Renal cortical epithelial cell (primary cell): Measurements from ENCODE around the gene DLG2. TPM values are rescaled to one million over a fixed set of nuclear protein-coding genes. Genes with fewer than 3 reads are reported as not detected.

ENCODE experiments used
- DNase-seq: peaks from one replicate; pipeline ENCODE4 v3.0.0-alpha.2; 2011; ENCODE audit warnings: low read depth
- total RNA-seq: library from RNA; depleted of rRNA; stranded (reverse); fragments of >200 nt; gene quantifications from 2 replicates; pipeline ENCODE4 v1.2.3, GENCODE V29; 2014

Gene DLG2
- total RNA-seq, 1 donor from 2014 or later, result 0.85 TPM

DNA sequence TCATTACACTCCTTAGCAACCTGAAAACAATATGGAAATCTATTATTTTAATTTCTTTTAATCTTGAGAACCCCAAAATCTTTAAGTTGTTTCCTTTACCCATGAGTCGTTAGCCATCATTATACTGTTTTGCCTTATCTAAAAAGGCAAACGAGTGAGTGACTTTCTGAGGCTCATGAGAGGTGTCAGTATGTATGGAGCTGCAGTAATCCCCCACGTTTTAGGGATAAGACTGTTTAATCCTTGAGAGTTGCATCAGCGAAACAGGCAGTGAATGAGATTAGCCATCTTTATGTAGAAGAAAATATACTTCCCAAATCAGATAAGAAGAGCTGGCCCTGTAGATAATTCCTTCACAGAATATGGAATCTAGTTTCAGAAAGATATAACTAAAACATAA is 1147.0 kb downstream of the DLG2 start:
- no peak for DNase-seq

GRCh38 chr11:84476581-84476980 is 1150.6 kb downstream of the DLG2 start:
- DNase-seq, result no peak

GRCh38 chr11:84471501-84471900 is 1155.6 kb downstream of the DLG2 start:
- DNase-seq, result no peak

GRCh38 chr11:84468235-84468634 is 1158.9 kb downstream of the DLG2 start:
- peak; percentile 19 for DNase-seq

DNA sequence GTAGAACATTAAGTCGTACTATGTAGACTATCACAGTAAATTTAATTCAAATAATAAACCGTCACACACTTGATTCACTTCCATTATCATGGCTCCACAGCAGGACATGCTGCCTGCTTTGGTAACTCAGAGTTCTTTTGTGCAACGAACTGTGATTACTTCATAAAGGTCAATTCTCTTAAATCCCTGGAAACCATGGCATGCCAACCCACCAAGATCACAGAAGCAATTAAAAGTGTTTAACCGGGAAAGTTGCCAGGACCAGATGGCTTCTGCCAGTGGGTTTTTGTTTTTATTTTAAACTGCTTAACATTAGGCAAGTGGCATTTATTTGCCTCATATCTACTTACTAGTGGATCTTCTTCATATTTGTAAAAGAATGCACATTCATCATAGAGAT is 1162.1 kb downstream of the DLG2 start:
- peak; percentile 77 for DNase-seq

DNA sequence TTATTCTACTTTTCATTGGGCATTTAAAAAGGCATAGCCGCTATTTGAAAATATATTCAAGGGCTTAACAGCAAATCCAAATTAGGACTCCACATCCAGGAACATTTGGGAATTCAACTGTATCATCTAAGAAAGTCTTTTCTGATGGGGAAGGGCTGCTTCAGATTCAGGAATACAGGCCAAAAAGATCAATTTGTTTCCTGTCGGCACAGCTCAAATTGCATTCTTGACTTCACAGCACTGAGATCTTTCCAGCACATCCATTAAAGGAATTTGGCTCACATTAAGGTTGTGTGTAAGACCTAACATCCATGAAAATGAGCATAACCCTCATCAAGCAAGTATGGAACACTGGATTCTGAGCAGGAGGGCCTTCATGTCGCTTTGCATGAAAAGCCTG is 1171.5 kb downstream of the DLG2 start:
- no peak for DNase-seq

GRCh38 chr11:84452211-84452610 is 1174.9 kb downstream of the DLG2 start:
- no peak for DNase-seq

DNA sequence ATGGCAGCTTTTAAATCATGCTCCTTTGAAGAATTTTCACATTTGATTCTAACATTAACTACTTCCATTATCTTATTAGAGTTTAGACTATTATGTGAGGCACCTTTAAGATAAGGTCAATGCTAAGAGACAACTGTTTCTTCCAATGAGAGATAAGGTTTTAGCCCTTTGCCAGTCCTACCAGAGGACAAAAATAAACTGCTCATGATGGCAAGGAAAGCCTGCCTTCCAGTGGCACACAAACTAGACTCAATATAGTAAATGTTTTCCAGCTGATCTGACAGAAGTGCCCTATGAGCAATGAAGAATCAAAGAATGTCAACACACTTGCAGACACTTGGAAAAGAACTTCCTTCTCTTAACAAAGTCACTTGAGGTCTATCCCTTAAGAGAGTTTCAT is 1188.6 kb downstream of the DLG2 start:
- DNase-seq, result no peak

DNA sequence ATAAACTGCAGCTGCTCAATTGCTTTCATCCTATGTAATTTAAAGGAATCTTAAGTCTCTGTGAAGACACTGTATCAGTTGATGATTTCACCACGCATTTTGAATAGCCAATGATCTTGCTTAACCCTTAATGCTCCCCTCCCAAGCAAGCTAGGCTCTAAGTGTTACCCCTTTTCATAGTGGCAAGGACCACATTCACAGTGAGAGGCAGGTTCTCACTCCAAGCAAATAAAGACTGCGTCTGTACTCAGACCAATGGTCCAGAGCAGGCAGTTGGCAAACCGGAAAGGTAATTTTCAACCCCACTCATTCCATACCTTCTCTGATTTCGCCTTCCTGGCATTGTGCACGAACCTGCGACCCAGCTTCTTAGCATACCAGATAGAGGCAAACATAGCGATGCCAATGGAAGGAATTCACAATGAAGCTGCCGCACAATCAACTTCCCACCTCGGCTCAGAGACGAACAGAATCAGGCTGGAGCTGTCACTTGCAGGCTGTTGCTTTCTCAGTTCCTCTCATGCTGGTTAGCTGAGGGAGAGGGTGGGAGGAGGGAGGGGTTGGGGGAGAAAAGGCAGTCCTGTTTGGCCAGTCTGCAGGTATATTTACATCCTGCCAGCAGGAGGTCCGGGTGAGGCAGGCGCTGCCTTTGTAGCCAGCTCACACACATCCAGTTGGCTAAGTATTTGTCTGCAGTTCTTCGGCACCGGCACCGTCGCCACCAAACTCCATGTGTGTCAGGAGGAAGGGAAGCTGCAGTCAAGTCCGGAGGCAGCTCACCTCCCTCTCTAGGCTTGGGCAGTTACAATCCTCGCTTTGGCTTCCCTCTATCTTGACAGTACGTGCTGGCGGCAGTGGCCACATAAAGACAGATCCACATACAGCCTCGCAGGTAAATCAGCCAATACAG is 1189.8 kb downstream of the DLG2 start:
- peak; percentile 31 for DNase-seq

DNA sequence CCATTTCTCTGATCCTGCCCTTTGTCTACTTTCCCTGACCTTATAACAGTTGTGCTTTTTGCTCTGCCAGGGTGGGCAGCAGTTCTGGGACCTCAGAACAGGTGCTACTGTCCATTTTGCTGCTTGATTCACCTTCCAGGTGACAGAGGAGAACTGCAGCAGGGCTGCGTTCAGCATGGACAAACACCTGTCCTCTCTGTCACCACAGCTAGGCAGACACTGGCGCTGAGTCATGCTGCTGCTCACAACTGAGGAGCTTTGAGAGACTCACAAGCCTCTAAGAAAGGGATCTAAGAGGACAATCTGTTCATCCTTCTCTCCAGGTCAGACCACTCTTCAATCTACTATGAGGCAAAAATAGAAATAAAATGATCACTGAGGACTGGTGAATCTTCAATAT is 1196.5 kb downstream of the DLG2 start:
- no peak for DNase-seq

GRCh38 chr11:84425673-84426072 is 1201.5 kb downstream of the DLG2 start:
- DNase-seq, result no peak

- no peak for DNase-seq
Measured at GRCh38 chr11:84420271-84420670, 1206.9 kb downstream of the DLG2 start.

DNA sequence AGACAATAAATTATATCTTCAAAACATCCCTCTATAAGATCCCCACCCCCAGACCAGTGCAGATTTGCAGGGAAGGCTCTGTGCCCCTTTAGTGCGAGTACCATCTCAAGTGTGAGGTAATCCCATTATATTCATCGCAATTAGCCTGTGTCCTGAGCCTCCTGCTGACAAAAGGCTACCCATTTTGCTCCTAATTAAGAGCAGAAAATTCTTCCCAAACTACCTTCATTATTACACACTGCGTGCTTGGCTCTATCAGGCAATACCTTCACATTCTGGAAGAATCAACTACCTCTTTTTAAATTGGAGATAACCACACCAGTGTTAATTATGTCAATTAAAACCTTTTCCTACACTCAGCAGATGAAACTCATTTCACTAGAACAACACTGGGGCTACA is 1207.5 kb downstream of the DLG2 start:
- no peak for DNase-seq

DNA sequence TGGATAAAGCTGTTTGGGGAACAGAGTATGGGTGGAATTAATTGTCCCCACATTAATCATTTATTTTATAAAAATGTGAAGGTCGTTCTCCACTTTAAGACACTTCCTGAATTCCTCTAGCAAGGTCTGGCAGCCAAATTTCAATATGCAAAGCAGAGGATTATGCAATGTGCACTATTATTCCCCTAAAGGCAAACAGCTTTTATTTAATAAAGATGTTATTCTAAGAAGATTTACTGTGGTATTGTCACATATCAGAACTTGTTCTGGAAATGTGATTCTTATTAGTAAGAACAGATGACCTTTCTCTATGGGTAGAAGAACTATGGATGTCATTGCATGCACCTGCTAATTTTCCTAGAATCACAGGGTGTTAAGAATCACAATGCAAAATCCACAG is 1212.2 kb downstream of the DLG2 start:
- no peak for DNase-seq

DNA sequence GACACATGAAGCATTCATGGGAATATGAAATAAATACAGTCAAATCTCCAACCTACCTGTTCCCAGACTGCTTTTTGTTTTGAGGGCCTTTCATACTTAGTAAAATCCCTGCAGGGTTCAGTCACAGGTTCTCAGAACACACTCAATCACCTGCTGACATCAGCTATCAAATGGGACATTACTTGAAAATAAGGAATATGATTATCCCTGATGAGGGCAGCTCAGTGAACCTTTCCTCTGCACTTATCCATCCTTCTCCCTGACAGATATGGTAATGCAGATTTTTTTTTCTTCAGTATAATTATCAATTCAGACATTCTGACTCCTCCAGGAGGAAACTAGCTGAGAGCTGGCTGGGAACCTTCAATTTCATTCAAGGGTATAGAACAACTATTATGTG is 1213.6 kb downstream of the DLG2 start:
- DNase-seq, result no peak

DNA sequence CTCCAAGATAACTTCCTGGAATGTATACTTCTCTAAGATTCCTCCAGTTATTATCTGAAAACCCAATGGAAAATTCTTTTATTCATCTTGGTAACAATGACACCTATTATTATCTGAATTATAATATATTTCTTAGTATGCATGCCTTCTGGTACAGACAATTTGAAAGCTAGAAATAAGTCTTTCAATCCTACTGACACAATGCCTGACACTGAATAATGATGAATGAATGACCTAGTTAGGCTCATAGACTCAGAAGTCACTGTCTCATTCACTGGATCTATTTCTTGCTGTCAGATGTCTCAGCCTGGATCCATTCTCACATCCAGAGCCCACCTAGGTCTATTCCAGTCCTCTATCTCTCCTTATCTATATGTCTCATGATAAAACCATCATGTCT is 1214.3 kb downstream of the DLG2 start:
- DNase-seq, result no peak

DNA sequence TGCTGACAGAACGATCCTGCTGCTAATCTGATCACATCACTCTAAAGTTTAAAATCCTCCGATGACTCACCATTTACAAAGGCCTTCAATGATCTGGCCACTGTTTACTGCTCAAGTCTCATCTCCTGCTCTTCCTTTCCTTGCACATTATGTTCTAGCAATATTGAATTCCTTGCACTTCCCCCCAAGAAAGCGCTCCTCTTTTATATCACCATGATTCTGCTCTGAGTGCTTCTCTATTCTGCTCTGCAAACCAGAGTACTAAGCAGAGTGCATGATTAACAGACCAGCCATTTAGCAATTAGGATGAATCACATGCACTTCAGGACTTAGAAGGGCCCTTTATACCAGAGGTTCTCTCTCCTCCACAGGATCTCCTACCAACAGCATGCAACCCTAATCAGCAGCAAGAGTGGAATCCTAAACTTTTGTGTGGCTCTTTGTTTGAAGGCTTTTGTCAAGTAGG is 1218.2 kb downstream of the DLG2 start:
- DNase-seq, result peak; percentile 70

DNA sequence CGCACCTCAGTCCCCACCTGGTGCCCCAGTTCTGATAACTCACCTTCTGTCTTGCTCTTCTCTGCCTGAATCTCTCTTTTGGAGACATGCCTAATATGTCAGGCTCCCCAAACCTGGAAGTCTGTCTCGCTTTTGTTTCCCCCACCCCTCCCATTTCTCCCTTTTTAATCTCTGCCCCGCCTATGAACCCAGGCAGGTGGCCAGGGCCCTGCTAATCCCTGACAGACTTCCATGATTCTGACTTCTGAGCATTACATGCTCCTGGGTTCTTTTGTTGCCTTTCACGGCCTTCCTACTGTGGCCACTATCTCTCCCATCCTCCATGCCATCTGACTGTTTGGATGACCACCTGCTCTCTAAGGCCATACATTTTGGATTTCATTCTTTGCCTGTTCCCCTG is 1220.1 kb downstream of the DLG2 start:
- no peak for DNase-seq

DNA sequence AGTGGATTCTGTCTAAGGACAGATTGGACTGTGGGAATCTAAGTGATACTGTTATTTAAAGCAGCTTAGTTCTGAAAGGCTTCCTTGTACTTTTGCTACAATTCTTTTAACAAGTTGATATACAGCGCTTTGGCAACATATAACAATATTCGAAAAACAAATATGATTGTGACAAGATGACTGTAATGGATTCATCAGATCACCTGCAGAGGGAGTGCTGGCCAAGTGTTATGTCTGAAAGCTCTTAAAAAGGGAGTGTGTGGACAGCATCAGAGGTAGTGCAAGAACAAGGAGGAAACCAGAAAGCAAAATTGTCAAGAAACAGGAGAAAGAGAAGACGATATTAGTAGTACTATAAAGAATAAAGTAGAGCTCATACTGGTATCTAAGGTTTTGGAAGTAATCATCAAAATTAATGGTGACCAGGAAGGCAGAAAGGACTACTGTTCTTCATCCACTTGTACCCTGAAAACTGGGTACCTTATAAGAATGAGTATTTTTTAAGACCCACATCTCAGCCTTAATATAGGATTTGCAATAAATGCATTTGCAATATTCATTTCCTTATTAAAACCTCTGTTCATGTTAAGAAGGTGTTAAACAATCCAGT is 1229.0 kb downstream of the DLG2 start:
- DNase-seq, result peak; percentile 32

GRCh38 chr11:84396521-84396920 is 1230.6 kb downstream of the DLG2 start:
- peak; percentile 11 for DNase-seq

- DNase-seq, result peak; percentile 40
Measured at GRCh38 chr11:84390441-84391078, 1236.6 kb downstream of the DLG2 start.

GRCh38 chr11:84389696-84390095 is 1237.4 kb downstream of the DLG2 start:
- DNase-seq, result no peak

- DNase-seq, result peak; percentile 55
Measured at GRCh38 chr11:84384731-84385130, 1242.4 kb downstream of the DLG2 start.
